ENCODE measurements around the gene BNIP3.
"Not testable (repeated sequence)": the region's sequence is repeated elsewhere in the genome, so short reads cannot be mapped to it uniquely, and the experiment has no call there.

BNIP3 gene

DNA sequence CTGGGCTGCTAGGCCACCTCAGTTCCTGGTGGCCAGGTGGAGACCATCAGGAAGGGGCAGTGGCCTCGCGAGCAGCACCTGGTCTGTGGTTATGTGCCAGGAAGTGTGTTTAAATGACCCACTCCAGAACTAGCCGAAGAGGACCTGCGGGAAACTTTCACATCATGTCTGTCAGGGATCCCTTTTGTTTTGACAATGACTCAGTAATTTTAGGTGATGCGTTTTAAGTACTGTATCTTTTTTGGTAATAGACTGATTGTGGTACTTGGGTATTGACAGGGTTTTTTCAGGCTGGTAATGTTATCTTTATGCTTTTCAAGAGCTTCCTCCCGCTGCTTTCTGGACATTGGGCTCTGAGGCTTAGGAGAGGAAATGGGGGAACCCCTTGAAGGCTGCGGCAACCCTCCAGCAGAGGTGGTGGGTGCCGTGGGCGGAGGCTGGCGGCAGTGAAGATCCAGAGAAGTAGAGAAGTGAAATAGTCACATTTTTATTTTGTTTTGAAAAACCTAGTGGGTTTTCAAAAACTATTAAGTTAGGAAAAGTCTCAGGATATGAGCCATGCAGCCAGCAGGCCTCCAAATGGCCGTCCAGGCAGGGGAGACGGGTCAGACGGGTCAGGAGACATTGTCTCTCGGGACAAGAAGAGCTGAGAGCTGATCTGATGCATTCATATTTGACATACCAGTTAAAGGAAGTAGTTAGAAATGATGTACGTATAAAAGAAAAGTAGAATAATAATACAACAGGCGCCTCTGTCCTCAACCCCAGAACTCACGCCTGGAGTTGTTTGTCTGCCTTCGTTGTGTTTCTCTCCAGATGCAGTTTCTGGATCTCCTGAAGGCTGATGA lies 53.3 kb downstream of the BNIP3 start:
- DNase-seq: no peak

DNA sequence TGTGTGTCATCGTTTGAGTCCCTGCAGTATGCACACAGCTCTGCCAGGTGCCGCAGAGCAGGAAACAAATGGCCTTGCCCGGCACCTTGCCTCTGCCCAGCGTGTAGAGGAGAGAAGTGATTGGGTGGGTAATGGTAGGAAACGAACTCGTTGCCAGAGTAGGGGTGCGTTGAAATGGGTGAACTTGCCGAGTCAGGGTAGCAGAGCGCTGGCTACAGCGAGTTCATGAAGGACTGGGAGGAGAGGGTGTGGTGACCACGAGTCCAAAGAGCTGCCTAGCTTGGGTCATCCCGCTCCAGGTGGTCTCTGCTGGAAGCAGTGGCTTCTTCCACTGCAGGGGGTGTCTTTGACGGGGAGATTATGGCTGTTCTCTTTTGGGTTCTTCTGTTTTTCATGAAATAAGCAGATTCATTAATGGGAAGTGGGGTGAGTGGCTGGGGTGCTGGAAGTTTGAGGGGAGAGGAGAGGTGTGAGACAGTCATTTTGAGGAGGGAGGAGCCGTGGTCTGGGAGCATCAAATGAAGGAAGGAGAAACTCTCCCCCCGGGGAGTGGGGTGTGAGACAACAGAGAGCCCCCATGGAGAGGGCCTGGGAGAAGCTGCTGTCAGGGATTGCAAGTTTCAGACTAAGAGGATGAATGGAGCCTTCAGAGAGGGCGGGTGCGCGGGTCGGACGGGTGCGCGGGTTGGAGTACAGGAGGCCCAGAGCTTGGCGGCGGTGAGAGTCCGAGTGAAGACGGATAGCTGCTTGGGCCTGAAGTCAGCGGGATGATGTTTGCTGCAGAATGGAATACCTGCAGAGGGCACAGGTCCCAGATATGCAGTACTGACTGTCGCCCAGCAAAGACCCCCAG lies 54.8 kb downstream of the BNIP3 start:
- DNase-seq: no peak

DNA sequence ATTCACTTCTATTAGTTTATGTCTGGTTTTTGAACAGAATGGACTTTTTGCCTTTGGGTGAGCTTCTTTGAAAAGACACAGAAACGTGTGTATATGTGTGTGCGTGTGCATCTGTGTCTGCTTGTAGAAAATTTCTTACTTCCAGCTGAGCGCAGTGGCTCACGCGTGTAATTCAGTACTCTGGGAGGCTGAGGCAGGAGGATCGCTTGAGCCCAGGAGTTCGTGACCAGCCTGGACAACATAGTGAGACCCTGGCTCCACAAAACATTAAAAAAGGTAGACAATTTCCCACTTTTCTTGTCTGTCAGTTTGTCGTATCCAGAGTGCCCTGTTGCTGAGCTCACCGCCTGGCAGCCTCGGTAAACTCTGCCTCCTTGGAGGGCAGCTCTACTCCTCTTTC lies 55.5 kb downstream of the BNIP3 start:
- DNase-seq: no peak

DNA sequence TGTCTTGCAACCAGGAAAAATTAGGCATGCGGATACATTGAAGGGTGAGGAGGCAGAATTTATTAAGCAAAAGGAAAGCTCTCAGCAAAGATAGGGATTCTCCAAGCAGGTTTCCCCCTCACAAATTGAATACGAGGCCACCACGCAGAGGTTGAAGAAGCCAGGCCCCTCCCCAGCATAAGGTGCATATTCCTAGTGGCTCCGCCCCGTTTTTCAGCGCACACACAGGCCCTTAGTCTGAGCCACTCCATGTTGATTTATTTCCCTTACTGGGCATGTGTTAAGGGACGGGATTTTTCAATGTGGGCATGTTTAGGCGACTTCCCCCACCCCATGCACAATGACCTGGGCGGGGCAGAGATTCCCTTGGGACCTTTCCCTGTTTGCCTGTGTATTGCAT lies 56.0 kb downstream of the BNIP3 start:
- no peak for DNase-seq

DNA sequence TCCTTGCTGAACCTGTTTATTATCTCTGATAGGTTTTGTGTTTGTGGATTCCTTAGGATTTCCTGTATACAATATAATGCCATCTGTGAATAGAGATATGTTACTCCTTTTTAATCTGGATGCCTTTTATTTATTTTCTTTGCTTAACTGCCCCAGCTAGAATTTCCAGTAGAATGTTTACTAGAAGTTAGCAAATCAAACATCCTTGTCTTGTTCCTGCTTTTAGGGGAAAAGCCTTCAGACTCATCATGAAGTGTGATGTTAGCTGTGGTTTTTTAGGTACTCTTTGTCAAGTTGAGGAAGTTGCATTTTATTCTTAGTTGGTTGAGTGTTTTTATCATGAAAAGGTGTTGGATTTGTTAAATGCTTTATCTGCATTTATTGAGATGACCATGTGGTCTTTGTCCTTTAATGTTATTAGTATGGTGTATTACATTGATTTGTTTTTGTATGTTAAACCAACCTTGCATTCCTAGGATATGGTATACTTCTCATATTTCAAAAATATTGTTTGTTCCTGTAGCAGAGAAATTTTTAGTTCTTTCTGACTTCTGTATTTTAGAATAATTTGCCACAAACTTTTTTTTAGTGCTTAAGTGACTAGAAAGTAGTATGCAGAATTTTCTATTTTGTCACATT lies 56.6 kb downstream of the BNIP3 start:
- no peak for DNase-seq

DNA sequence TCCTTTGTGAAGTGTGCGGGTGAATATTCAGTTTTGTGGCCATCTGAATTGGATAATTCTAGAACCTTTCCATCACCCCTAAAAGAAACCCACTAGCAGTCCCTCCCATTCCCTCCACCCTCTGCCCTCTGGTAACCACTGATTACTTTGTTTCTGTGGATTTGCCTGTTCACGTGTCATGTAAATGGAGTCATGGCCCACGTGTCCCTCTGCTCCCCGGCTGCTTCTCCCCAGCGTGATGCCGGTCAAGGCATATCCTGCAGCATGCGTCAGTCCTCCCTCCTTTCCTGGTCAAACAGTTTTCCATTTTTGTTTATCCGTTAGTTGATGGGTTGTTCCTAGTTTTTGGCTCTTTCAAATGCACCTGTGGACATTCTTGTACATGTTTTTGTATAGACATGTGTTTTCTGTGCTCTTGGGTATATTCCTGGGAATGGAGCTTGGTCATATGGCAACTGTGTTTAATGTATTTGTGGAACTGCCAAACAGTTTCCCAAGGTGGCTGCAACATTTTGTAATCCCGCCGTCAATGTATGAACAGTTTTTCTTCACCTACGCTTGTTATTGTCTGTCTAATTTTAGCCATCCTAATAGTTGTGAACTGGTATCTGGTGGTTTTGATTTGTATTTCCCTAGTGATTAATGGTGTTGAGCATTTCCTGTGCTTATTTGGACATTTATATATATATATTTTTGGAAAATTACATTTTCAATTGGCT lies 58.5 kb downstream of the BNIP3 start:
- DNase-seq: no peak

DNA sequence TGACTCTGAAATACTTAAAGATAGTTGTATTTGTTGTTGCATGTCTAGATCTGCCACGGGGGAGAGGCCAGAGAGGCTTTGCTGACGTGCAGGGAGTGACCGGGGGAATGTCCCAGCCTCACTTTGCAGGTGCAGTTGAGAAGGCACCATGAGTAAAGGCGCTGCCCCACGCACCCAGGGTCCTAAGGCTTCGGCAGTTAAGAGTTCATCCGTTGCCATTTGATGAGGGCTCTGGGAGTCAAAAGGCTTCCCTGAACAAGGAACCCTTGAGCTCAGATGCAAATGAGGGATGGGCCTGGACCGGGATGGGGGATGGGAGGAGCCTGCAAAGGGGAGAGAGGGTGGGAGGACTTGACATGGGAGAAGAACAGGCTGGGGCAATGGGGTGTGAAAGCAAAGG lies 60.5 kb downstream of the BNIP3 start:
- no peak for DNase-seq

DNA sequence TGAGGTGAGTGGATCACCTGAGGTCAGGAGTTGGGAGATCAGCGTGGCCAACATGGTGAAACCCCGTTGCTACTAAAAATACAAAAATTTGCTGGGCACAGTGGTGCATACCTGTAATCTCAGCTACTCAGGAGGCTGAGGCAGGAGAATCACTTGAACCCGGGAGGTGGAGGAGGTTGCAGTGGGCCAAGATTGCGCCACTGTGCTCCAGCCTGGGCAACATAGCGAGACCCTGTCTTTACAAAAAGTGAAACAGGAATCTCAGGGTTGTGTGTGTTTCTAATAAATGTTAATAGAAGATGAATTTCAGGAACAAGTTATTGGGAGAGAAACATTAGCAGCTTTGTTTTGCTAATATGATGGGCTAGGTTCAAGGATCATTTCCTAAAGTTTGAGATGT lies 61.0 kb downstream of the BNIP3 start:
- DNase-seq: no peak

DNA sequence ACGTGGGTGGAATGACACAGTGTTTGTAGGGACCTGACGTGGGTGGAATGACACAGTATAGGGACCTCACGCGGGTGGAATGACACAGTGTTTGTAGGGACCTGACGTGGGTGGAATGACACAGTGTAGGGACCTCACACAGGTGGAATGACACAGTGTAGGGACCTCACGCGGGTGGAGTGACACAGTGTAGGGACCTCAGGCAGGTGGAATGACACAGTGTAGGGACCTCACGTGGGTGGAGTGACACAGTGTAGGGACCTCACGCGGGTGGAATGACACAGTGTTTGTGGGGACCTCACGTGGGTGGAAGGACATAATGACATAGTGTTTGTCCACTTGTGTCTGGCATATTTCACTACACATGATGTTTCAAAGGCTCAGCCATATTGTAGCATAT lies 61.6 kb downstream of the BNIP3 start:
- no peak for DNase-seq

DNA sequence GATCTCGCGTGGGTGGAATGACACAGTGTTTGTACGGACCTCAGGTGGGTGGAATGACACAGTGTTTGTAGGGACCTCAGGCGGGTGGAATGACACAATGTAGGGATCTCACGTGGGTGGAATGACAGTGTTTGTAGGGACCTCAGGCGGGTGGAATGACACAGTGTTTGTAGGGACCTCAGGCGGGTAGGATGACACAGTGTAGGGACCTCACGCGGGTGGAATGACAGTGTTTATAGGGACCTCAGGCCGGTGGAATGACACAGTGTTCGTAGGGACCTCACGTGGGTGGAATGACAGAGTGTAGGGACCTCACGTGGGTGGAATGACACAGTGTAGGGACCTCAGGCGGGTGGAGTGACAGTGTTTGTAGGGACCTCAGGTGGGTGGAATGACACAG lies 62.3 kb downstream of the BNIP3 start:
- not testable (repeated sequence) for DNase-seq
